Activated CD8-positive, alpha-beta memory T cell treated with anti-CD3 and anti-CD28 coated beads, Interleukin-2, amount 50 U/mL, for 4 hours (primary cell): ENCODE measurements around the gene DDX47.

Experiments
- DNase-seq: peaks from one replicate; pipeline ENCODE4 v3.0.0-alpha.2; 2020

The DDX47 gene

GRCh38 chr12:12813120-12814101 is at the start of gene DDX47:
TSS of gene DDX47 (plus strand) at chr12:12813346. CDS start at chr12:12813368, 22 bp downstream.
- DNase-seq = peak; percentile 99

- DNase-seq = no peak
These were observed 48.3 kb upstream of the DDX47 start for GRCh38 chr12:12764824-12765223.

GRCh38 chr12:12770262-12770661 is 42.9 kb upstream of the DDX47 start:
- DNase-seq = no peak

- no peak for DNase-seq
These were observed 38.4 kb upstream of the DDX47 start for GRCh38 chr12:12774791-12775190.

GRCh38 chr12:12776261-12776660 is 36.9 kb upstream of the DDX47 start:
- no peak for DNase-seq

- no peak for DNase-seq
These were observed 36.1 kb upstream of the DDX47 start for GRCh38 chr12:12777092-12777491.

GRCh38 chr12:12779007-12779406 is 34.1 kb upstream of the DDX47 start:
- DNase-seq = no peak

- no peak for DNase-seq
These were observed 33.6 kb upstream of the DDX47 start for GRCh38 chr12:12779529-12779928.

GRCh38 chr12:12784116-12784515 is 29.0 kb upstream of the DDX47 start:
- no peak for DNase-seq

GRCh38 chr12:12784911-12785814 is 28.0 kb upstream of the DDX47 start, which contains the start of gene APOLD1:
TSS of gene APOLD1 (plus strand) at chr12:12785659. CDS start at chr12:12785692, 33 bp downstream.
- no peak for DNase-seq

GRCh38 chr12:12786351-12786705 is 26.8 kb upstream of the DDX47 start:
- no peak for DNase-seq

GRCh38 chr12:12786706-12787601 is 26.2 kb upstream of the DDX47 start:
- DNase-seq = peak; percentile 72

GRCh38 chr12:12788131-12788530 is 25.0 kb upstream of the DDX47 start:
- no peak for DNase-seq

GRCh38 chr12:12788675-12789368 is 24.3 kb upstream of the DDX47 start:
- peak; percentile 53 for DNase-seq

- no peak for DNase-seq
These were observed 22.2 kb upstream of the DDX47 start for GRCh38 chr12:12790956-12791355.

- DNase-seq = no peak
These were observed 21.3 kb upstream of the DDX47 start for GRCh38 chr12:12791756-12792369.

- no peak for DNase-seq
These were observed 20.7 kb upstream of the DDX47 start for GRCh38 chr12:12792421-12792820.

GRCh38 chr12:12794686-12795085 is 18.5 kb upstream of the DDX47 start:
- no peak for DNase-seq

- no peak for DNase-seq
These were observed 17.0 kb upstream of the DDX47 start for GRCh38 chr12:12796171-12796570.

GRCh38 chr12:12796928-12797793 is 16.0 kb upstream of the DDX47 start:
- no peak for DNase-seq
